IPS-NIHi7 (cell line): Measurements from ENCODE around the gene AGO4.

ENCODE experiments used
- DNase-seq: peaks from one replicate; pipeline ENCODE4 v3.0.0; 2012; ENCODE audit warnings: mixed read lengths; ENCODE audit errors: extremely low spot score

The AGO4 gene

DNA sequence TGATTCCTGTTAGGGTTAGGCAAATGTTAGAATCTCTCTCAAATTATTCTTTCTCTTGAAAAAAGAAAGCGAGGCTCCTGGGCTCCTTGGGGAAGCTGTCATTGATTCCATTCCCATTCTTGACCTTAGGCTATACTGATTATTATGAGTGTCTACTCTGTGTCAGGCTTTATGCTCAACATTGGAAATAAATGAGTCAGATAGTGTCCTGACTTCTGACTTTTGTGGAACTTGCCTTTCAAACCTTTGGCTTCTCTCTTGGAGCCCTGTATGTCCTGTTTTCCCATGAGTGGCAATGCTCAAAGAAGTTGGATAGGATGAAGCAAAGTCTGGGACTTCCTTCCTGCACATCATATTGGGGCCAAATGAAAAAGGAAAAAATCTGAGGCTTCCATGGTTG, 86.8 kb downstream of the AGO4 start:
- no peak for DNase-seq

DNA sequence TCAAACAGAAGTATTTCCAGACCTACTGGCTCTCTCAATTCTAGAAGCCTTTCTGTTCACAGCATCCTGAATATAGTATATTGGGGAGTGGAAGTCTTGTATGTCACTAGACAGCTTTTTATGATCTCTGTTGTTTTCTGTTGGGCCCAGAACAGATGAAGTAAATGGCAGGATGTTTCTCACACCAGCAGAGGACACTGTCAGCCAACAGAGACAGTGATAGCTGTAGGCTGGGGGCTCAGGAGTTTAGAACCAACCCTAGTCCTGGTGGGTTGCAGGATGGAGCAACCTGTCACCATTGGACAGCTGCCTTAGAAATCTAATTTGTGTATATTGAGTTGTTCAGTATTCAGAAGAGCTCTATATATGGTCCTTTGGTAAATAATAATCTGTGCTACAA, 92.1 kb downstream of the AGO4 start:
- DNase-seq = no peak

DNA sequence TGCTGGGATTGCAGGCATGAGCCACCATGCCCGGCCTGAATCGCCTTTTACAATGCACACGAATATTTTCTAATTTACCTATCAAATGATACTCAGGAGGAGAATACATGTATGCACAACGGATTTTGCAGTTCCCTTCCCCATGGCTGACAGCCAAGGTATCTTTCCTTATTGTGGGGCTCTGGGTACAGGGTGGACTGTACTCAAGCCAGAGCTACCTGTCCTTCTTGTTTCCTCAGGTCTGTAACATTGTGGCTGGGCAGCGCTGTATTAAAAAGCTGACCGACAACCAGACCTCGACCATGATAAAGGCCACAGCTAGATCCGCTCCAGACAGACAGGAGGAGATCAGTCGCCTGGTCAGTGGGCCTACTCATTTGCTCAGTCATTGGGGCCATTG, 93.4 kb downstream of the AGO4 start:
- DNase-seq = no peak

DNA sequence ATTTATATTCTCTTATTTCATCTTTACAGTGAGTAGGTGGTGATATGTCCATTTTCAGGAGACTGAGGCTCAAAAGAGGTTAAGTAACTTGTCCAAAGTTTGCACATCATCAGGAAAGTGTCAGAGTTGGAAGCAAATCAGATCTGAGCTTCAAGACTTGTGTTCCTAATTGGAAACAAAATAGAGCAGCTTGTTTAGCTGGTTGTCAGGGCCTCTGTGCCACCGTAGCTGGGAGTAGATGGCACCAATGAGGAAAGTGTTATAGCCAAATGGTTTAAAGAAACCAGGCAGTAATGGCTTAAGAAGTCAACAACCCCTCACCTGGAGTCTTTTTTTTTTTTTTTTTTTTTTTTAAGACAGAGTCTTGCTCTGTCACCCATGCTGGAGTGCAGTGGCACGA, 94.9 kb downstream of the AGO4 start:
- DNase-seq = no peak
